ENCODE results near the gene RTTN.
"Not testable (repeated sequence)": the region's sequence is repeated elsewhere in the genome, so short reads cannot be mapped to it uniquely, and the experiment has no call there.

The RTTN gene

DNA sequence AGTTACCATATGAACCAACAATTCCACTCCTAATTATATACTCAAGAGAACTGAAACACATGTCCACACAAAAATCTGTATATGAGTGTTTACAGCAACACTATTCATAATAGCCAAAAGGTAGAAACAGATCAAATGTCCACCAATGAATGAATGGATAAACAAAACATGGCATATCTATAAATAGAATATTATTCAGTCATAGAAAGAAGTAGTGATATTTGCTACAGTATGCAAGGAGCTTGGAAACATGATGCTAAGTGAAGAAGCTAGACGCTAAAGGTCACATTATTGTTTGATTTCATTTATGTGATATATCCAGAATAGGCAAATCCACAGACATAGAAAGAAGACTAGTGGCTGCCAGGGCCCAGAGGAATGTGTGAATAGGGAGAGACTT lies 92.0 kb downstream of the RTTN start:
- Histone ChIP-seq H3K9me3 (replicated peaks; ENCODE audit: insufficient read depth, low read length) (no peaks in the 10 kb centered on the region), H3K36me3 (replicated peaks; ENCODE audit: insufficient read depth, low read length) (no peaks in the 10 kb centered on the region; the same call in 1 of the 2 replicates), H3K4me2 (ENCODE audit: low read depth, low read length) (no peak overlapping the region), H3K27ac (ENCODE audit: low read length) (no peak overlapping the region), H3K79me2 (ENCODE audit: low read length) (no peaks in the 10 kb centered on the region), H2AFZ (ENCODE audit: low read length) (no peak overlapping the region), H3K27me3 (replicated peaks; ENCODE audit: insufficient read depth, low read length) (no peaks in the 10 kb centered on the region), H3K9ac (ENCODE audit: low read length) (no peak overlapping the region), H4K20me1 (ENCODE audit: insufficient read depth, low read length) (no peaks in the 10 kb centered on the region), H3K4me1 (ENCODE audit: low read length) (no peaks in the 10 kb centered on the region), H3K4me3 (ENCODE audit: low read length) (no peak overlapping the region), H3F3A (ENCODE audit: insufficient read depth, low read length) (no peaks in the 10 kb centered on the region), H3K9me2 (replicated peaks; ENCODE audit: insufficient read depth, low read length) (no peaks in the 10 kb centered on the region)
- no peak for DNase-seq
- no peak for TF ChIP-seq EZH2phosphoT487 (IDR thresholded peaks at IDR 0.05; ENCODE audit: low read length)
- no peak for TF ChIP-seq EZH2 (optimal IDR thresholded peaks at IDR 0.05; ENCODE audit: low read depth, low read length)
- TF ChIP-seq, protein P1, sequence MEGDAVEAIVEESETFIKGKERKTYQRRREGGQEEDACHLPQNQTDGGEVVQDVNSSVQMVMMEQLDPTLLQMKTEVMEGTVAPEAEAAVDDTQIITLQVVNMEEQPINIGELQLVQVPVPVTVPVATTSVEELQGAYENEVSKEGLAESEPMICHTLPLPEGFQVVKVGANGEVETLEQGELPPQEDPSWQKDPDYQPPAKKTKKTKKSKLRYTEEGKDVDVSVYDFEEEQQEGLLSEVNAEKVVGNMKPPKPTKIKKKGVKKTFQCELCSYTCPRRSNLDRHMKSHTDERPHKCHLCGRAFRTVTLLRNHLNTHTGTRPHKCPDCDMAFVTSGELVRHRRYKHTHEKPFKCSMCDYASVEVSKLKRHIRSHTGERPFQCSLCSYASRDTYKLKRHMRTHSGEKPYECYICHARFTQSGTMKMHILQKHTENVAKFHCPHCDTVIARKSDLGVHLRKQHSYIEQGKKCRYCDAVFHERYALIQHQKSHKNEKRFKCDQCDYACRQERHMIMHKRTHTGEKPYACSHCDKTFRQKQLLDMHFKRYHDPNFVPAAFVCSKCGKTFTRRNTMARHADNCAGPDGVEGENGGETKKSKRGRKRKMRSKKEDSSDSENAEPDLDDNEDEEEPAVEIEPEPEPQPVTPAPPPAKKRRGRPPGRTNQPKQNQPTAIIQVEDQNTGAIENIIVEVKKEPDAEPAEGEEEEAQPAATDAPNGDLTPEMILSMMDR (IDR thresholded peaks at IDR 0.05; ENCODE audit: low read length), result no peak

DNA sequence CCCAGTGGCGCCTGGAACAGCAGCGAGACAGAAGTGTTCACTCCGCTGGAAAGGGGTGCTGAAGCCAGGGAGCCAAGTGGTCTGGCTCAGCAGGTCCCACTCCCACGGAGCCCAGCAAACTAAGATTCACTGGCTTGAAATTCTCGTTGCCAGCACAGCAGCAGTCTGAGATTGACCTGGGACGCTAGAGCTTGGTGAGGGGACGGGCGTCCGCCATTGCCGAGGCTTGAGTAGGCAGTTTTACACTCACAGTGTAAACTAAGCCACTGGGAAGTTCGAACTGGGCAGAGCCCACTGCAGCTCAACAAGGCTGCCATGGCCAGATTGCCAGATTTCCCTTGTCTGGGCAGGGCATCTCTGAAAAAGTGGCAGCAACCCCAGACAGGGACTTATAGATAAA lies 94.8 kb downstream of the RTTN start:
- no peaks in the 10 kb centered on the region for H3K4me1 ChIP-seq (ENCODE audit: low read length)
- no peak overlapping the region for H3K4me2 ChIP-seq (ENCODE audit: low read depth, low read length)
- H2AFZ ChIP-seq (ENCODE audit: low read length), result no peak overlapping the region
- no peaks in the 10 kb centered on the region for H3K27me3 ChIP-seq (replicated peaks; ENCODE audit: insufficient read depth, low read length)
- no peak overlapping the region for H3K9ac ChIP-seq (ENCODE audit: low read length)
- no peak overlapping the region for H3K27ac ChIP-seq (ENCODE audit: low read length)
- no peak for DNase-seq
- no peaks in the 10 kb centered on the region for H3K9me2 ChIP-seq (replicated peaks; ENCODE audit: insufficient read depth, low read length)
- no peaks in the 10 kb centered on the region for H3K79me2 ChIP-seq (ENCODE audit: low read length)
- TF ChIP-seq, protein P1 (IDR thresholded peaks at IDR 0.05; ENCODE audit: low read length), result no peak
- TF ChIP-seq EZH2phosphoT487 (IDR thresholded peaks at IDR 0.05; ENCODE audit: low read length) (no peak), EZH2 (optimal IDR thresholded peaks at IDR 0.05; ENCODE audit: low read depth, low read length) (no peak)
- no peaks in the 10 kb centered on the region for H4K20me1 ChIP-seq (ENCODE audit: insufficient read depth, low read length)
- H3K4me3 ChIP-seq (ENCODE audit: low read length), result no peak overlapping the region
- H3F3A ChIP-seq (ENCODE audit: insufficient read depth, low read length), result no peaks in the 10 kb centered on the region
- H3K36me3 ChIP-seq (replicated peaks; ENCODE audit: insufficient read depth, low read length), result peaks cover 11% of the 10 kb centered on the region; the same call in 1 of the 2 replicates
- H3K9me3 ChIP-seq (replicated peaks; ENCODE audit: insufficient read depth, low read length), result no peaks in the 10 kb centered on the region

DNA sequence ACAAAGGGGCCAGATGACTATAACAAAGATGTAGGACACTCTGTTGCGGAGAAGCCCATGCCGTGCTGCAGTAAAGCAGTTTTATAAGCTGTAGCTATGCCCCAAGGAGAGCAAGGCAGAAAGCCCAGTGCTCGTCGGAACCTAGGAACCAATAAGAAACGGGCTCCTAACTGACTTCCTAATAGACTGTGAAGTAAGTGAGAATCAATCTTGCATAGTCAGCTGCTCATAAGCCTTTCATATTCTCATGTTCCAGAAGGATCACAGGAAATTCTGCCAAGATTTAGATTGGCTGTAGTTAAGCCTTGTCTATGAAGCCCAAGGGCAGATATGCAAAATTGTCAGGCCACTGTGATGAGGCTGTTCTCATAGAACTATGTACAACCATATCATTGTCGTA lies 98.4 kb downstream of the RTTN start:
- Histone ChIP-seq H3K9ac (ENCODE audit: low read length) (no peak overlapping the region), H3K27ac (ENCODE audit: low read length) (no peak overlapping the region), H3K27me3 (replicated peaks; ENCODE audit: insufficient read depth, low read length) (no peaks in the 10 kb centered on the region), H3K79me2 (ENCODE audit: low read length) (no peaks in the 10 kb centered on the region), H3K9me2 (replicated peaks; ENCODE audit: insufficient read depth, low read length) (no peaks in the 10 kb centered on the region), H3K9me3 (replicated peaks; ENCODE audit: insufficient read depth, low read length) (no peaks in the 10 kb centered on the region), H3K4me1 (ENCODE audit: low read length) (no peaks in the 10 kb centered on the region), H3K4me3 (ENCODE audit: low read length) (no peak overlapping the region), H3F3A (ENCODE audit: insufficient read depth, low read length) (no peaks in the 10 kb centered on the region), H3K4me2 (ENCODE audit: low read depth, low read length) (no peak overlapping the region), H3K36me3 (replicated peaks; ENCODE audit: insufficient read depth, low read length) (peaks cover 11% of the 10 kb centered on the region; the same call in 1 of the 2 replicates), H2AFZ (ENCODE audit: low read length) (no peak overlapping the region), H4K20me1 (ENCODE audit: insufficient read depth, low read length) (no peaks in the 10 kb centered on the region)
- DNase-seq, result no peak
- no peak for TF ChIP-seq EZH2 (optimal IDR thresholded peaks at IDR 0.05; ENCODE audit: low read depth, low read length)
- TF ChIP-seq EZH2phosphoT487 (IDR thresholded peaks at IDR 0.05; ENCODE audit: low read length), result no peak

DNA sequence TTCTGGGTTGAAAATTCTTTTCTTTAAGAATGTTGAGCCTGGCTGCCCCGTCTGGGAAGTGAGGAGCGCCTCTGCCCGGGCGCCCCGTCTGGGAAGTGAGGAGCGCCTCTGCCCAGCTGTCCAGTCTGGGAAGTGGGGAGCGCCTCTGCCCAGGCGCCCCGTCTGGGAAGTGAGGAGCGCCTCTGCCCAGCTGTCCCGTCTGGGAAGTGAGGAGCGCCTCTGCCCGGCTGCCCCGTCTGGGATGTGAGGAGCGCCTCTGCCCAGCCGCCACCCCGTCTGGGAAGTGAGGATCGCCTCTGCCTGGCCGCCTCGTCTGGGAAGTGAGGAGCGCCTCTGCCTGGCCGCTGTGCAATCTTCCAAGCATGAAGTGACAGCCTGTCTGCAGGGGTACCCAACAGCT lies 102.6 kb downstream of the RTTN start:
- H3K27ac ChIP-seq (ENCODE audit: low read length); DNase-seq; H3K9me3 ChIP-seq (replicated peaks; ENCODE audit: insufficient read depth, low read length); H3F3A ChIP-seq (ENCODE audit: insufficient read depth, low read length); H2AFZ ChIP-seq (ENCODE audit: low read length); H3K79me2 ChIP-seq (ENCODE audit: low read length); H3K4me1 ChIP-seq (ENCODE audit: low read length); H4K20me1 ChIP-seq (ENCODE audit: insufficient read depth, low read length); H3K27me3 ChIP-seq (replicated peaks; ENCODE audit: insufficient read depth, low read length); H3K9ac ChIP-seq (ENCODE audit: low read length); H3K4me3 ChIP-seq (ENCODE audit: low read length); H3K4me2 ChIP-seq (ENCODE audit: low read depth, low read length); H3K9me2 ChIP-seq (replicated peaks; ENCODE audit: insufficient read depth, low read length): not testable (repeated sequence)
- peaks cover 11% of the 10 kb centered on the region; the same call in 1 of the 2 replicates for H3K36me3 ChIP-seq (replicated peaks; ENCODE audit: insufficient read depth, low read length)
